Adrenal gland (tissue), 5 donors: ENCODE results near the gene OR4S2.

Source experiments
- POLR2A ChIP-seq, 2 donors: fragments of 450-650 bp; IDR thresholded peaks; one replicate each; pipeline ENCODE4 v1.6.1; 2017; ENCODE audit warnings: antibody characterized with exemption in 2 of 2, mild to moderate bottlenecking in 2 of 2, moderate library complexity in 1 of 2
- TF ChIP-seq, protein P1 (sequence below), 6 experiments: fragments of 450-650 bp in 4 of 6; fragments of 200-600 bp in 2 of 6; sonication (generic) in 1 of 6; IDR thresholded peaks; 1 replicate in 5 of 6; 2 replicates in 1 of 6; pipeline versions ENCODE4 v1.5.1 to v1.8.0; 2016 to 2021; ENCODE audit warnings: antibody characterized with exemption in 6 of 6, mild to moderate bottlenecking in 2 of 6, moderate library complexity in 1 of 6
- donor health status: DM: no; HTN: no; CAD: no.

DNA sequence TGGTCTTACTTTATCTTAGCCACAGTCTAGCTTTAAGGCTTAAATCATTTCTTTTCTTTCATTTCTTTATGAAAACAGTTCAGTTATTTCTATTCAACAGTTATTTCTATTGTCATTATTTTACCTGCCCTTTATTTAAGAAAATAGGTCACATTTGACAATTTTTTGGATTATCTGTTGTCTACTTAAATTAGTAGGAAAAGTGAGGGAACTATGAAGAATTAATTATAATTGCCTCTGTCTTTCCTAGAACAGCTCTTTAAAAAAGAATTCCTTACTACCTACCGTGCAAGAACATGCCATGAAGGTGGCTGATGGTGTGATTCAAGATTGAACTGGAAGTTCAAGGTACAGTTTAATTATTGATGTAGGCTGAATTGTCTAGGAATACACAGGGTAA lies 13.8 kb downstream of the OR4S2 start, which contains the start of gene OR4C6:
- TF ChIP-seq POLR2A (IDR thresholded peaks at IDR 0.05): no peak
- TF ChIP-seq, protein P1, sequence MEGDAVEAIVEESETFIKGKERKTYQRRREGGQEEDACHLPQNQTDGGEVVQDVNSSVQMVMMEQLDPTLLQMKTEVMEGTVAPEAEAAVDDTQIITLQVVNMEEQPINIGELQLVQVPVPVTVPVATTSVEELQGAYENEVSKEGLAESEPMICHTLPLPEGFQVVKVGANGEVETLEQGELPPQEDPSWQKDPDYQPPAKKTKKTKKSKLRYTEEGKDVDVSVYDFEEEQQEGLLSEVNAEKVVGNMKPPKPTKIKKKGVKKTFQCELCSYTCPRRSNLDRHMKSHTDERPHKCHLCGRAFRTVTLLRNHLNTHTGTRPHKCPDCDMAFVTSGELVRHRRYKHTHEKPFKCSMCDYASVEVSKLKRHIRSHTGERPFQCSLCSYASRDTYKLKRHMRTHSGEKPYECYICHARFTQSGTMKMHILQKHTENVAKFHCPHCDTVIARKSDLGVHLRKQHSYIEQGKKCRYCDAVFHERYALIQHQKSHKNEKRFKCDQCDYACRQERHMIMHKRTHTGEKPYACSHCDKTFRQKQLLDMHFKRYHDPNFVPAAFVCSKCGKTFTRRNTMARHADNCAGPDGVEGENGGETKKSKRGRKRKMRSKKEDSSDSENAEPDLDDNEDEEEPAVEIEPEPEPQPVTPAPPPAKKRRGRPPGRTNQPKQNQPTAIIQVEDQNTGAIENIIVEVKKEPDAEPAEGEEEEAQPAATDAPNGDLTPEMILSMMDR (IDR thresholded peaks at IDR 0.05): no peak
